HG03439 (cell line): ENCODE results near the gene PRR22.
A peak's percentile ranks its signal among the peaks of the same experiment; 100 is the strongest.
"Not testable (repeated sequence)": the region's sequence is repeated elsewhere in the genome, so short reads cannot be mapped to it uniquely, and the experiment has no call there.

ENCODE experiments used
- ATAC-seq: cut with Tn5 transposase; IDR thresholded peaks from one replicate; pipeline ENCODE4 v1.9.1; 2021; ENCODE audit warnings: mild to moderate bottlenecking, moderate library complexity; ENCODE audit not compliant: unreplicated experiment

PRR22 gene

DNA sequence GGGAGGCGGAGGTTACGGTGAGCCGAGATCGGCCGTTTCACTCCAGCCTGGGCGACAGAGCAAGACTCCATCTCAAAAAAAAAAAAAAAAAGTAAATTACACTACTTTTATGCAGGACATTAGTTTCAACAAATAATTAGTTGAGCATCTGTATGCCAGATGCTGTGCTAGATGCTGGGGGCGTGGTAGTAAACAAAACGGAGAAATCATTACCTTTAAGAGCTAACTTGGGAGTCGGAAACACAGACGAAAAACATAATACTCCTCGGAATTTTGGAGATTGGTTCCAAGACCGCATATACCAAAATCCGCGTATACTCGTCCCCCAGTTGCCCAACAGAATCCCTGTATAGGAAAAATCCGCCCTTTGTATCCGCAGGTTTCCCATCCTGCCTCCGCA lies 7.7 kb upstream of the PRR22 start:
- no peak for ATAC-seq

DNA sequence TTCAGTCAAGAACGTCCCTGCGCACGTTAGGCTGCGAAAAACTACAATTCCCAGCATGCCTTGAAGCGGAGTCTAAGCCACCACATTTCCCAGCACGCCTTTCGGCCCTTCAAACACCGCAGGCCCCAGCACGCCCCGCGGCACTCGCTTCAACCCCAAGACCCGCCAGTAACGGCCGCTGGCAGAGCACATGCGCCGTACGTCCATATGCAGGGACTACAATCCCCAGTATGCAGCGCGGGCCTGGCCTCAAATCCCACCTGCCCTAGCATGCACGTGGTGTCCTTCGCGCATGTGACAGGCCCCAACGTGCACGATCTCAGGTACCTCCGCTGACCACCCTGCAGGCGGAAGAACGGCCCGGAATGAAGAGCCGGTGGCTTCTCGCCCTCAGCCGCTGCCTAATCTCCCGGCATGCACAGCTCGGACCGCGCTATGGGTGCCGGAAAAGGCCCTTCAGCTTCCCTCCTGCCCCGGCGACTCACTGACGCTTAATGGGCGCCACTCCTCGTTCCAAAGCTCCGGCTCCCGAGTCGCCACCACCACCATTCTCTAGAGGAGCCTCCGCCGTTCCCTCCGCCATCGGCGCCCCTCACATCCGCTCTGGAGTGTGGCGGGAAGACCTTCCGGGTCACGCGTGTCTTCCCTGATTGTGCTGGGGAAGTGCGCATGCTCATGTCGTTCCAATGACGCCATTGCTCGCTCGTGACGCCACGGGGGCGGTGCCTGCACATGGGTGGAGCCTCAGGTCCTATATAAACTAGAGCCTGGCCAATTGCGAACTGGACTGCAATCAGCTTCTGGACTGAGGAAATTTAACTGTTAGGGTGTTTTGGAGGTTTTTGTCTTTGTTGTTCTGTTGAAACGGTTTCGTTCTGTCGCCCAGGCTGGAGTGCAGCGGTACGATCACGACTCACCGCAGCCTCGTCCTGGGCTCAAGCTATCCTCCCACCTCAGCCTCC lies 6.3 kb upstream of the PRR22 start, which contains the start of gene DUS3L:
Gene DUS3L (minus strand): TSS at position 605 of the 962 bp plus-strand sequence. CDS start 22 bp downstream, at position 583.
- peak; percentile 89 for ATAC-seq

DNA sequence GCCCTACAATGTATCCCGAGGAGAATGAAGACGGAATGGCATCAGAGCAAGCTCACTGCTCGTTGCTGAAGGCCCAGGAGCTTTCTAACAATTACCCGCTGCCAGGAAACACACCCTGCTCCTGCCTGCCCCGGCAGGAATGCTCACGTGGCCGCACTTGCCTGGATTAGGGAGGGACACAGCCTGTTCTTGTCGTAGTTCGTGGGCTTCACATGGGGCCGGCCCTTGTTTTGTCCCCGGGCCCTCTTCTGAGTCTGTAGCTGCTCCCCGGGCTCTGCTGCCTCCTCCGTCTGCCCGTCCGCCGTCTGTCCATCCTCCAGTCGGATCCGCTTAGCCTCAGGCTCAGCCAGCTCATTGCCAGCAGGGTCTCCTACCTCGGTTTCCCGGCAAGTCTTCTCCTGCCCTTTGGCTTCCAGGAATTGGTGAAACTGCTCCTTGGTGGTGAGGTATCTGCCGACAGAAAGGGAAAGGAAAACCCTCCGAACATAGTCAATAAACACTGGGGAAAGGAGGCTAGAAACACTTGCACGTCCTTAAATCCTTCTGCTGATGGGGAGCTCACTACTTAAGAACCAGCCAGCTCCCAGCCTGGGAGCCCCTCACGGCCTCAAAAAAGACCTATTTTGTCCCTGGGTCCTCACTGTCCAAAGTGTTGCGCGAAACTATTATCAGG lies 5.5 kb upstream of the PRR22 start:
- ATAC-seq: no peak

DNA sequence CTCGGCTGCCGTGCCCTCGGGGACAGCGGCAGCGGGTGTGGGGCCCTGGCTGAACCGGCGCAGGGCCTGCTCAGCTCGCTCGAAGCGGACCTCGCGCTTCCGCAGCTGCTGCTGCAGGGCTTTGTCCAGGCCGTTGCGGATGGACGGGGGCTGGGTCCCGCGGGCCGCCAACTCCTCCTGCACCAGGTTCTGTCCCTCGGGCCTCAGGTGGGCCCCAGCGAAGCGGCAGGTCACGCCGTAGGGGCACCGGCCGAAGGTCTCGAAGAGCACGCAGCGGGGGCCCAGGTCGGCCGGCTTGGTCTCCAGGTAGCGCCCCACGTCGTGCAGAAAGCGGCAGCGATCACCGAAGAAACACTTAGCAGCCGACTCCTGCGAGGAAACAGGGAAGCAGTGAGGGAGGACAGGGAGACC lies 4.8 kb upstream of the PRR22 start:
- ATAC-seq: no peak

DNA sequence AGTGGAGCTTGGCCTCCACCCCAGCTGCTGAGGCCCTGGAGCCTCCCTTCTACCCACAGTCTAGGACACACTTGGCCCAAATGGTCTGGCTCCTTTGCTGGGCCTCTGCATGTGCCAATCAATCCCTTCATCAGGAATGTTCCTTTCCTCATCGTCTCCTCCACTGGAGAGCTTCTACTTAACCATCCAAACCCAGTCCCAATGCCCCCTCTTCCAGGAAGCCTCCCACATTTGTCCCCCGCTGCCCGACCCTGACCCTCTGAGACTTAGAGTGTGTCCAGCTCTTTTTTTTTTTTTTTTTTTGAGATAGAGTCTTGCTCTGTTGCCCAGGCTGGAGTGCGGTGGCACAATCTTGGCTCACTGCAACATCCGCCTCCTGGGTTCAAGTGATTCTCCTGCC lies 3.9 kb upstream of the PRR22 start:
- no peak for ATAC-seq

DNA sequence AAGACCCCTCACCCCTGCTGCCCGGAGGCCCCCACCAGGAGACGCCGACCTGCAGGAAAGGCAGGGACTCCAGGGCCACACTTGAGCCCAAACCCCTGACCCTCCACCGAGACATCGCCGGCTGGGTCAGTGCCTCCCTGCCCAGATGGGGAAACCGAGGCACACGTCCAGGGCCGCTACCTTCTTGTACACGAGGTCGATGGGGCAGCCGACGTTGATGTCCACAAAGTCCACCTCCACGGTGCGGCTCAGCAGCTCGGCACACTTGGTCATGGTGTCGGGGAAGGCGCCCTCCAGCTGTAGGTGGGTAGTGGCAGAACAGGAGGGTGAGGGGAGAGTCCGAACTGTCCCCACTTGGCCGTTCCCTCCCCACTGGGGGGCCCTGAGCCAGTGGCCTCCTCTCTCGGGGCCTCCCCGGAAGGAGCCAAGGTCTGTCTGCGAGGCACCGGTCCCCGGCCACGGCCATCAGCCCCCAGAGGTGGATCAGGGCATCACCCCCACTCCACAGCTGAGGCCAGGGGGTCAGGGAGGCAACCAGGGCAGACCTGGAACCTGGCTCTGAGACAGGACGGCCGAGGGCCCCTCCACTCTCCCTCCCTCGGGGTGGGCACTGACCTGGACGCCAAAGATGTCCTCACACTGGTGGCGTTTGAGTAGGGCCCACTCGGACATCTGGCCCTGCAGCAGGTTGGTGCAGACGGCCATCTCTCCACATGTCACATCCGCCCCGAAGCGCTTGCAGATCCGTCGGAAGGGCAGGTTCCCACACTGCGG lies 3.0 kb upstream of the PRR22 start:
- ATAC-seq: no peak

DNA sequence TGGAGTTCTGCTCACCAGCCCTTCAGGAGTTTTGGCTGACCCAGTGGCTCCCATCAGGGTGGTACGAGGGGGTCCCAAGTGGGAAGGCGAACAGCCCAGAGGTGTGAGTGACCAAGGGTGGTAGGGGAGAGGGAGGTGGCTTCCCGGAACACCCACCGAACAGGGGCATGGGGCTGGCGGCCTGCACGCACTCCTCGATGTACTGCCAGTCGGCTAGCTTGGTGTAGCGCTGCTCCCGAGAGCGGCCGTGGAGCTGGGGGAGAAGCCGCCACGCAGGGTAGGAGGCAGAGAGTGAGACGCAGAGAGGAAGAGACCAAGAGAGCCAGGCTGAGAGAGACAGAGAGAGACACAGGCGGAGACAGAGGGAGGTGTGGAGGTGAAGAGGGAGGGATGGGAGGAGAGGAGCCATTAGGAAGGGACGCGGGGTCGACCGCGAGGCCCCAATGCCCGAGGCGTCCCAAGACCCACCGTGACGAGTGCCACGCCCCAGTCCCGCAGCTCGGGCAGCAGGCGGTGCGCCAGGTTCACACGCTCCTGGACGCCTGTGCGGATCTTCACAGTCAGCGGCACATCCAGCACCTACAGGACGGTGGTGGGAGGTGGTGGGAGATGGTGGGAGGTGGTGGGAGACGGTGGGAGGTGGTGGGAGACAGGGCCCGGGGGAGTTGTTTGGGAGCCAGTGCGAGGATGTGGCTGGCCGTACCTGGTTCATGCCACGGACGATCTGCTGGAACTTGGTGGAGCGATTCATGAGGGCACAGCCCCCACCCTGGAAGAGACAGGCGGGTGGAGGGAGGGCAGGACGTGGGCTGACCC lies 2.3 kb upstream of the PRR22 start:
- ATAC-seq: no peak

DNA sequence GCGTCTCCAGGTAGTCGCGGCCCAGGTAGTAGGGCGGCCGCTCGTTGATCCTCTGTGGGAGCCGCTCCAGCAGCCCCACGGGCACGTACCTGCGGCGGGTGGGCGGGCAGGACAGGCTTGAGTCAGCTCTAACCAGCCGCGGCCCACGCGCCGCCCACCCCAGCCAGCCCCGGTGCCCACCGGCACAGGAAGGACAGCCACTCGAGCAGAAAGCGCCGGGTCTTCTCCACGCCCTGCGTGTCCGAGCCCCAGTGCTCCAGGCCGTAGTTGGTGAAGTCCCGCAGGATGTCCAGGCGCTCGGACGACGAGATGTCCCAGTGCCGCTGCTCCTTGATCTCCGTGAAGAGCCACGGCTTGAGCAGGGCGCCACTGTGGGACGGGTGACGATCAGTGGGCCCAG lies 877 bp upstream of the PRR22 start:
- no peak for ATAC-seq

DNA sequence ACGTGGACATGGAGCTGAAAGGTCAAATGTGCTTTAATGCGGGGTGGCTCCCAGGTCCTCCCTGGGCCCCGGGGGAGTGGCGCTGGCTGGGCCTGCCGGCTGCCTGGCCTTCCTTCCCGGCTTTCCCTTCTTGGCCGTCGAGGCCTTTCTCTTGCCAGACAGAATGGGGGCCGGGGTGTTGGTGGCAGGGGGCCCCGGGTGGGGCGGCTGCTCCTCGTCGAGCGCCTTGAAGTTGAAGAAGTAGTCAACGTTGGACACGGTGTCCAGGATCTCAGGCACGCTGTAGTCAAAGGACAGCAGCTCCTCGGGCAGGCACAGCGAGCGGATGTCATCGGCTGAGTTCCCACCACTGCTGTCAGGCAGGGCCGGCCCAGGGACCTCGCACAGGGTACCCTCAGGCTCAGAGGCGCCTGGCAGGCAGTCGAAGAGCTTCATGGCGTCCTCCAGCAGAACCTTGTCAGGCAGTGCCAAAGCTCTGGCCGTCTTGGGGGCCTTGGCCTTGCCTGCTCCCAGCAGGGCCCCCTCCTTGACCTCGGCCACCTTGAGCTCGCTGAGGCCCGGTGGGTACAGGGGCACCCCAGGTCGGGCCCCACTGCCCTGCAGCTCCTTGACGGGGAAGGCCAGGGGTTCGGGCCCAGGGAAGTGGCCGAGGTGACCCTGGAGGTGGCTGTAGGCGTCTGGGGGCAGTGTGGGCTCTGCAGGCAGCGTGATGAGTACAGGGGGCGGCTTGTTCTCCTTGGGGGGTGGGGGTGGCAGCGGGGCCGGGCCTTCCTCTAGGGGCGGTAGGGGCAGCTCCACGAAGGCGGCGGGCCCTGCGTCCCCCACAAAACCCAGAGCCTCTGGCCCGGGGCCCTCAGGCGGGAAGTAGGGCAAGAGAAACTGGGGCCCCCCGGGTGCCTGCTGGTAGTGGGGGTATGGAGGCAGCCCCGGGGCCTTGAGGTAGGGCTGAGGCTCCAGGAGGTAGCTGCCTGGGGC lies 1.3 kb downstream of the PRR22 start:
- ATAC-seq: no peak

DNA sequence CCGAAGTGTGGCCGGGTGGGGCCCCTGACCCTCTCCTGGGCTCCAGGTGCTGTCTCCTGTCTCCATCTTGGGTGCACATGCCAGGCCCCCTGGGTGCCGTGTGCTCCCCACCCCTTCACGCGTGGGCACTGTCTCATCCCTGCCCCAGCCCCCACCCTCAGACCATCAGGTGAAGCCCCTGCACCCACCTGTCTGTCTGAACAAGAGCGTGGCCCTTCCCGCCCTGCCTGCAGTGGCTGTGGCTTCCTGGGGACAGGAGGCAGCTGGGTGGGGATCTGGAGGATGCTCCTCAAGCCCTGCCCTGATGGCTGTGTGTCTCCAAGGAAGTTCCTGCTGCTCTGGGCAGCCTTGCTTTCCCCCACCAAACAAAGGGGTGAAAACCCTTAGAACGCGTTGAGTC lies 2.2 kb downstream of the PRR22 start:
- ATAC-seq: no peak

DNA sequence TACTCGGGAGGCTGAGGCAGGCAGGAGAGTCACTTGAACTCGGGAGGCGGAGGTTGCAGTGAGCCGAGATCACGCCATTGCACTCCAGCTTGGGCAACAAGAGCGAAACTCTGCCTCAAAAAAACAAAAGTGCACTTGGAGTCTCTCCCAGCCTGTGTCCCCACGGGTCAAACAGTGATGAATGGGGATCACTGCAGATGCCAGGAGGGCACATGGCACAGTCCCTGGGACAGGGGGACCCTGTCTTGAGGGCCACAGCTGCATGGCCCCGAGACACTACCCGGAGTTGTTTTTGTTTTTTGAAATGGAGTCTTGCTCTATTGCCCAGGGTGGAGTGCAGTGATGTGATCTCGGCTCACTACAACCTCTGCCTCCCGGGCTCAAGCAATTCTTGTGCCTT lies 3.6 kb downstream of the PRR22 start:
- ATAC-seq: not testable (repeated sequence)

DNA sequence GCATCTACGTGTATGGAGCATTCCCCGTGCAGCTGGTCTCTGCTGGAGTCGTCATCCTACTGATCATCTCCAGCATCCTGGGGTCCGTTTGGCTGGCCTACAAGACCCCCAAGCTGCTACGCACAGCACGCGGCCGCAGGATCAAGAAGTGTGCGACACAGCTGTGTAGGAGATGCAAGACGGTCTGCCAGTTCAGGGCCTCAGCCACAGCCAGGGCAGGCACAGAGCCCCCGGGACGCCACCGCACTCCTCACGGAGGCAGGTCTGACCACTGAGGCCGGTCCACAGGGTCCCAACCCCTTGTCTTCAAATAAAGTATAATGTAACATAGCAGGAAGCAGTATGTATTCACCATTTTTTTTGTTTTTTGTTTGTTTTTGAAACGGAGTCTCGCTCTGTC lies 6.1 kb downstream of the PRR22 start:
- no peak for ATAC-seq

DNA sequence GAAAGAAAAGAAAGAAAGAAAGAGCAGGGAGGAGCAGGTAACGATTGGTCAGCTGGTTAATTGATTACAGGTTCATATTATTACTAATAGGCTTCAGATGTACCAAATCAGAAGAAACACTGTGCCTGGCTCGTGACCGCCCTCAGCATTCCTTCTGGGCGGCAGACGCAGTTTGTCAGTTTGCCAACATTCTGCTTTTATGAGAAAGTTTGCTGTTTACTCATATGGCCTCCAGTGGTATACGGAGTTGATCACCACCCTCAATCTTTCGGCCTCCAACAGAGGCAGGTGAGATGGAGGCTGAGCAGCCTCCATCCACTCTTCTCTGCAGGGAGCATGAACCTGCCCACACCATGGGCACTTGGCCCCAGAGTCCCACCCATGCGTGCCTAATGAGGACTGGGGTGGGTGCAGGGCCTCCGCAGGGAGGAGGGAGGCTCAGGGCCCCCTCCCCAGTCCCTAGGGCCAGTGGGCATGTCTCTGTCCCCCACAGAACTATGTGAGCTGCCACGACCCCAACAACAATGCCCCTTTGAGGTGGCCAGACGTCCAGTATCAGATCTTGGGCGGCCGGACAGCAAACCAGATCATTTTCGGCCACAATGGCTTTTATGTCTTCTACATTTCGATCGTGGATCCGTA lies 8.8 kb downstream of the PRR22 start:
- ATAC-seq: no peak

DNA sequence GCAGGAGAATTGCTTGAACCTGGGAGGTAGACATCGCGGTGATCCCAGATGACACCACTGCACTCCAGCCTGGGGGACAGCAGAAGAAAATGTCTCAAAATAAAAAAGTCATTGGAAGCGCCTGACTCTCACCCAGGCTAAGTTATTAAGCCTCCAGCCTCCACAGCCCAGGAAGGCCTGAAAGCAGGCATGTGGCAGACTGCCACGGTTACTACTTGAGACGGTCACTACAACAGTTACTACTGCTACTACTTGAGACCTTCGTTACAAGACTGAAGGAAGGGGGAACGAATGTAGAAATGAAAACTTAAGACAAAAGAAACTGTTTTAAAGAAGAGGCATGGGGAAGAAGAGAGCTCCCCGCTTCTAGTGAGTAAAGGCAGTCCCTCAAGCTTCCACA lies 9.6 kb downstream of the PRR22 start:
- no peak for ATAC-seq

DNA sequence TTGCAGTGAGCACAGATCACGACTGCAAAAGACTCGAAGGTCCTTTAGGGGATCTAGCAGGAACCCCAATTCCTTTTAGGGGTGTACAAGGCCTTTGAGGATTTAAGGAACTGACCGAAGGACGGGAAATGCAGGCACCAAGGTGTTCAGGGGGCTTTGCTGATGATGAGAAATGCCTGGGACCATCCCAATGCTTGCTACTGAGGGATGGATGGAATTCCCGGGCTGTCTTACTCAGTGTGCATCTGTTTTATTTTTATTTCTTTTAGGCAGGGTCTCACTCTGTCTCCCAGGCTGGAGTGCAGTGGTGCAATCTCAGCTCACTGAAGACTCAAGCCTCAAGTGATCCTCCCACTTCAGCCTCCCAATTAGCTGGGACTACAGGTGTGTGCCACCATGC lies 11.3 kb downstream of the PRR22 start:
- no peak for ATAC-seq

DNA sequence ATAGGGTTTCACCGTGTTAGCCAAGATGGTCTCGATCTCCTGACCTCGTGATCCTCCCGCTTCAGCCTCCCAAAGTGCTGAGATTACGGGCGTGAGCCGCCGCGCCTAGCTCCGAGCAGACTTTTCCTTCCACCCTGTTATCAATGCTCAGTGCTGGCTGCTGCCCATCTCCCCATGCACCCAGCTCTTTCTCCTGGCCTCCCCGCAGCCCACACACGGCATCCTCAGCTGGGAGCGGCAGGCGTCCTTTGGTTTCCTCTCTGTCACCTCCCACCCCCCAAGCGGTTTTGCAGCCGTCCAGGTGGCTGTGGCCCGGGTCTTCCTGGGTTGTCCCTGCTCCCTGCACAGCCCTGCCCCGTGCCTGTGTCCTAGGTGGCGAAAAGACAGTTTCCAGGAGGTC lies 12.1 kb downstream of the PRR22 start:
- no peak for ATAC-seq

DNA sequence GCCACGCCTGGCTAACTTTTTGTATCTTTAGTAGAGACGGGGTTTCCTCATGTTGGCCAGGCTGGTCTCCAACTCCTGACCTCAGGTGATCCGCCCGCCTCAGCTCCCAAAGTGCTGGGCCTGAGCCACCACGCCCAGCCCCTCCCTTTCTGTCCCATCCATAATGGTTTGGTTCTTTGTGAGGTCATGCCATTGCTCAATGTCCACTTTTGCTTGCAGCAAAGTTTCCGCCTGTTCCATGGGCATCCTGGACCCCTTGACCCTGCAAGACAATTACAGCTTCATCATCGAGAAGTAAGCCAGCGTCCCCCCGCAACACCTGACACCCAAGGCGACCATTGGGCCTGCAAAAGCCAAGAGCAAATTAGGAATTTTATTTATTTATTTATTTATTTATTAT lies 16.6 kb downstream of the PRR22 start:
- ATAC-seq: no peak

DNA sequence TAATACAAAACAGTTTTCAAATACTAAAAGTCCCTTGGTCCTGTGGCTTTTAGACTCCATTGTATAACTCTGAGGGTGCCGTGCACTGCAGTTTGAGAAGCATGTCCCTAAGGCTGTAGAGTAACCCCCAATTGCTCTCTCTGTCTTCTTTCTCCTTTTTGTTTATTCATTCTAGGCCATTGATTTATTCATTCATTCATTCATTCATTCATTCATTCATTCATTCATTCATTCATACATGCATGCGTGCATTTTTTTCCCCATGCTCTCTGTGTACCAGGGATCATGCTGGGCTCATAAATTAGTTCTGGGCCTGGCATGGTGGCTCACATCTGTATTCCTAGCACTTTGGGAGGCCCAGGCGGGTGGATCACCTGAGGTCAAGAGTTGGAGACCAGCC lies 19.3 kb downstream of the PRR22 start:
- no peak for ATAC-seq
